Measurements from ENCODE around the gene UBE2I.

The UBE2I gene

GRCh38 chr16:1310832-1311200, 1.4 kb downstream of the UBE2I start:
- peak overlapping the region; percentile 88 for H3K4me3 ChIP-seq (ENCODE audit: low read length)
- peak; percentile 32 for DNase-seq (ENCODE audit: low read depth)
- TF ChIP-seq CTCF (IDR thresholded peaks at IDR 0.05; ENCODE audit: insufficient read depth, low read depth, low read length, missing control alignments) = no peak

- peak overlapping the region; percentile 88 for H3K4me3 ChIP-seq (ENCODE audit: low read length)
- no peak for DNase-seq (ENCODE audit: low read depth)
- no peak for TF ChIP-seq CTCF (IDR thresholded peaks at IDR 0.05; ENCODE audit: insufficient read depth, low read depth, low read length, missing control alignments)
Measured at GRCh38 chr16:1311212-1311737, 1.8 kb downstream of the UBE2I start.

- no peak for DNase-seq (ENCODE audit: low read depth)
Measured at GRCh38 chr16:1311738-1312466, 2.5 kb downstream of the UBE2I start.

DNA sequence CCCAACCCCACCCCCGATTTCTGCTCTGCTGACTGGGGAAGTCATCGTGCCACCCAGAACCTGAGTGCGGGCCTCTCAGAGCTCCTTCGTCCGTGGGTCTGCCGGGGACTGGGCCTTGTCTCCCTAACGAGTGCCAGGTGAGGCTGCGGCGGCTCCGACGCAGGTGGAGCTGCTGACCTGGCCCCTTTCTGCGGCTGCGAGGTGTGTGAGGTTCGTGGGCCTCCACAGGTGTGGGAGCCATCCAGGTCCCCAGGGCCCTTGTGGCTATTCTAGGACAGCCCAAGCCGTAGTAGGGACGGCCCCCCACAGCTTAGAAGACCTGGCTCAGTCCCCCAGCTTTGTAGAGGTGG, 3.0 kb downstream of the UBE2I start:
- DNase-seq (ENCODE audit: low read depth) = no peak
- TF ChIP-seq CTCF (IDR thresholded peaks at IDR 0.05; ENCODE audit: insufficient read depth, low read depth, low read length, missing control alignments) = no peak
- H3K4me3 ChIP-seq (ENCODE audit: low read length) = no peak overlapping the region

More at GRCh38 chr16:1311738-1312466, 2.5 kb downstream of the UBE2I start:
- no peak for TF ChIP-seq CTCF (IDR thresholded peaks at IDR 0.05; ENCODE audit: insufficient read depth, low read depth, low read length, missing control alignments)
- H3K4me3 ChIP-seq (ENCODE audit: low read length) = peak overlapping the region; percentile 88

DNA sequence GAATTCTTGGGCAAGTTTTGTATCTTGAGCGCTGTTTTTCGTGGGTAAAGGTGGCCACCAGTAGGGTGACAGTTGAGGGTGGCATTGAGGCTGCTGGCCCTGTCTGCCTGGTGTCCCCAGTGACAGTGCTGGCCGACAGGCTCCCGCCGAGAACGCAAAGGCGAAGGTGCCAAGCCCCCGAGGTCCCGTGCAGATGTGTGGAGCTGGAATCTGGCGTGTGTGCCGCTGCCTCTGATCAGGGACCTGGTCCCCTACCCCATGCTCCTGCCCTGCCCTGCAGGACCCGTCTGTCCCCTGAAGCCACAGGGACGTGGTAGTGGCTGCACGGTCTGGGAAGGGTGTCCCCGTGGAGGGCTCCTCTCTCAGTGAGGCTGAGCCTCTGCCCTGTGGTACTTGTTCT, 3.5 kb downstream of the UBE2I start:
- no peak overlapping the region for H3K4me3 ChIP-seq (ENCODE audit: low read length)
- TF ChIP-seq CTCF (IDR thresholded peaks at IDR 0.05; ENCODE audit: insufficient read depth, low read depth, low read length, missing control alignments) = no peak
- DNase-seq (ENCODE audit: low read depth) = no peak

DNA sequence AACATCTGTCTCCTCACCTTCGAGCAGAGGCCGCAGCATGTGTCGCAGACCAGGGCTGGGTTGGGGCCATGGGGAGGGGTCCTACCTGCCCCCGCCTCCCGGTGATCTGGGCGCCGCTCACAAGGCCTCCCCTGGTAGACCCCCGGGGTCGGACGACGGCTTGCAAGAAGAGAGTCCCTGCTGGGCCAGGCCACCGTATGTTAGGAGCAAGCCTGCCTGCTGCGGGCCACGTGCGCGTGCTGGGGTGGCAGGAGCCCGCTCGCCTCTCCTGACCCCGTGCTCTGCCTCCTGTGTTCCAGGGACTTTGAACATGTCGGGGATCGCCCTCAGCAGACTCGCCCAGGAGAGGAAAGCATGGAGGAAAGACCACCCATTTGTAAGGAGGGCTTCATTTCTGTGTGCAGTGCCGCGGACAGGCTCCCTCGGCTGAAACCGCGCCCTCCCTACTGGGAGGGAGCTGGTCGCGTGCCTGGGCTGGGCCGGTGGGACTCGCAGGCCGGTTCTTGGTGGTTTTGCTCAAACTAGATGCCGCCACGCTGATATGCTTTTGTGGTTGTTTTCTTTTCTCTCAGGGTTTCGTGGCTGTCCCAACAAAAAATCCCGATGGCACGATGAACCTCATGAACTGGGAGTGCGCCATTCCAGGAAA, 4.4 kb downstream of the UBE2I start:
- TF ChIP-seq CTCF (IDR thresholded peaks at IDR 0.05; ENCODE audit: insufficient read depth, low read depth, low read length, missing control alignments) = no peak
- no peak overlapping the region for H3K4me3 ChIP-seq (ENCODE audit: low read length)
- DNase-seq (ENCODE audit: low read depth) = no peak

Data from epithelial cell of esophagus (primary cell).